GM12875 (cell line): Measurements from ENCODE around the gene TMEM222.
A peak's percentile ranks its signal among the peaks of the same experiment; 100 is the strongest.

Experiments
- H3K4me3 ChIP-seq: one replicate; pipeline ENCODE4 v1.5.1; 2011; ENCODE audit warnings: low read depth, low read length, control low read depth
- CTCF ChIP-seq: IDR thresholded peaks from 2 replicates; pipeline ENCODE4 v1.5.1; 2011; ENCODE audit warnings: low read depth, mild to moderate bottlenecking, control low read depth, inconsistent platforms, low read length, moderate library complexity, borderline replicate concordance; ENCODE audit not compliant: insufficient read depth

TMEM222 gene

GRCh38 chr1:27318596-27318995 is 3.4 kb upstream of the TMEM222 start:
- no peak for TF ChIP-seq CTCF
- H3K4me3 ChIP-seq: no peak overlapping the region

GRCh38 chr1:27322569-27323240 is 742 bp downstream of the TMEM222 start:
- no peak for TF ChIP-seq CTCF
- H3K4me3 ChIP-seq: peak overlapping the region; percentile 91

GRCh38 chr1:27325286-27325685 is 3.3 kb downstream of the TMEM222 start:
- no peak for TF ChIP-seq CTCF
- H3K4me3 ChIP-seq: no peak overlapping the region

GRCh38 chr1:27327964-27328363 is 6.0 kb downstream of the TMEM222 start:
- TF ChIP-seq CTCF: no peak
- no peak overlapping the region for H3K4me3 ChIP-seq

GRCh38 chr1:27330786-27331185 is 8.8 kb downstream of the TMEM222 start:
- TF ChIP-seq CTCF: no peak
- H3K4me3 ChIP-seq: no peak overlapping the region

DNA sequence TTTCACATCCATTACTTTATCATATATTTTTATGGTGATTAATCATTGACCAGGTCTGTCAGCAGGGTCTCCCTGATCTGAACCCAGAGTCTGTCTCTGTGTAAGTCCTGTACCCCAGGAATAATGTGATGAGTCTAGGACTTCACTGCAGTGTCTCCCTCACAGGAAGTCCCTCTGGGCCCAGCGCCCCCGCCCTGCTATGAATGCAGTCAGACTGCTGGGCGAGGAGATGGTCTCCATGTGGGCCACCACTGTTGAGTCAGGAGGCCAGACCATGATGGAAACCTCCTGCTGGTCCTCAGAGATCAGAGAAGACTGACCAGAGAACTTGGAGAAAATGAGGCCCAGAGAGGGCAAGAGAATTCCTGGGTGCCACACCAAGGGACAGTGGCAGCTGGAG is 9.5 kb downstream of the TMEM222 start:
- no peak overlapping the region for H3K4me3 ChIP-seq
- no peak for TF ChIP-seq CTCF

DNA sequence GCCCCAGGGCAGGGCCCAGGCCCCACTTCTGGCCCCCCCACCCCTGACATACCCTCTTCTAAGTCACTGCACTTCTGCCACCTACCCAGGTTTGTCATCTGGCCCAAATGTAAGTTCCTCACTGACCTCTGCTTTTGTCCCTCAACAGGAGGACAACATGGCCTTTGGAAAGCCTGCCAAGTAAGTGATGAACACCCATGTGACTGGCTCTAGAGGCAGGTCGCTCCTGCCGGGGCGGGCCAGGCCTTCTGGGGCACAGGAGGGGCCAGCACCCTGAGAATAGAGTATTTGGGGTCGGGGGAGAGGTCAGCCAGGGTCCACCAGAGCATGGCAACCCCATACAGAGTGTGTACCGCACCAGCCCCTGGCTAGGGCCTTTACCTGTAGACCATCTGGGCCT is 10.0 kb downstream of the TMEM222 start:
- H3K4me3 ChIP-seq: no peak overlapping the region
- TF ChIP-seq CTCF: no peak
